Prostate gland (tissue), 2 donors: ENCODE data around the gene MARCHF6. TPM values are rescaled to one million over a fixed set of nuclear protein-coding genes. Genes with fewer than 3 reads are reported as not detected.
A peak's percentile ranks its signal among the peaks of the same experiment; 100 is the strongest.
"Not testable (repeated sequence)": the region's sequence is repeated elsewhere in the genome, so short reads cannot be mapped to it uniquely, and the experiment has no call there.

Experiments used
- DNase-seq: peaks from one replicate; pipeline ENCODE4 v3.0.0-alpha.2; 2019; ENCODE audit warnings: low spot score
- H3K27ac ChIP-seq, 2 donors: fragments of 200-600 bp; sonication (generic); 2 replicates each; pipeline ENCODE4 v1.5.1; 2017 to 2019
- H3K27me3 ChIP-seq: fragments of 200-600 bp; sonication (generic); replicated peaks from 2 replicates; pipeline ENCODE4 v1.5.1; 2019; ENCODE audit not compliant: insufficient read depth
- H3K36me3 ChIP-seq, 2 donors: fragments of 200-600 bp; sonication (generic); 1 replicate in 1 of 2; 2 replicates in 1 of 2; pipeline versions ENCODE4 v1.5.1 to v1.8.1; 2017 to 2019
- H3K4me1 ChIP-seq: fragments of 200-600 bp; sonication (generic); replicated peaks from 2 replicates; pipeline ENCODE4 v1.5.1; 2019
- H3K4me3 ChIP-seq, 2 donors: fragments of 200-600 bp; sonication (generic); 2 replicates each; pipeline ENCODE4 v1.5.1; 2017 to 2019
- H3K9me3 ChIP-seq: fragments of 200-600 bp; sonication (generic); 2 replicates; pipeline ENCODE4 v1.5.1; 2017
- POLR2A ChIP-seq: fragments of 450-650 bp; IDR thresholded peaks from one replicate; pipeline ENCODE4 v1.6.1; 2016; ENCODE audit warnings: antibody characterized with exemption, mild to moderate bottlenecking
- POLR2AphosphoS5 ChIP-seq: sonication (generic); formaldehyde crosslinking; IDR thresholded peaks from one replicate; pipeline ENCODE4 v1.6.1; 2017; ENCODE audit warnings: antibody characterized with exemption
- WGBS: methylation state at CpG from one replicate; pipeline ENCODE4 v1.1.5; 2018; 5-methylcytosine and 5-hydroxymethylcytosine counted together
- intact Hi-C: fragments of 100-400 bp; cut with DNase I; formaldehyde crosslinking; loops from one replicate; pipeline ENCODE4 v1.14.2; 2022
- total RNA-seq, 2 donors: library from RNA; depleted of rRNA; stranded (reverse); fragments of >200 nt; gene quantifications; one replicate each; pipeline ENCODE4 v1.1.0, GENCODE V29; 2016
- TF ChIP-seq, protein P1 (sequence below), 4 experiments: fragments of 200-600 bp in 2 of 4; fragments of 450-650 bp in 2 of 4; sonication (generic) in 2 of 4; IDR thresholded peaks; 1 replicate in 3 of 4; 2 replicates in 1 of 4; pipeline ENCODE4 v1.5.1; 2016 to 2019; ENCODE audit warnings: antibody characterized with exemption in 4 of 4, mild to moderate bottlenecking in 2 of 4, moderate library complexity in 2 of 4

Gene MARCHF6
- total RNA-seq, 2 donors from 2014 or later: 65.3 to 86.5 TPM

DNA sequence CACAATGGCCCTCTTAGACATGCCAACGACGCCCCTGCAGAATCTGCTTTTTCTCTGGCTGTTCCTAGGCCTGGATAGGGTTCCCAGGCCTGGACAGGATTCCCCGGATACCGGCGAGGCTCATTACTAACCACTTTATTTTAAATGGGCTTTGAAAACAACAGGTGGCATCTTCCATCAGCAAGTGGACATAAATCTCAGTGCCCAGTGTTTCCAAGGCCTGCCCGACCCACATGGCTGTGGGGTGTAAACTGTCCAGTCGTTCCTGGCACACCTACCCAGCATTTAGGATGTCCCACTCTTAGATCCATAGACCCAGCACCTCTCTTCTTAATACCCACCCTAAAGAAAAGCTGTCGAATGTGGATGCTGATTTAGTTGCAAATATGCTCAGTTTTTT lies 46.7 kb upstream of the MARCHF6 start:
- intact Hi-C loops: loop anchor here (2.0 kb wide), 1 partner anchor 22 kb away; no protein-coding TSS in a partner anchor
- WGBS: 26% methylated on average over 8 of the region's 8 CpGs
- no peaks in the 10 kb centered on the region for H3K36me3 ChIP-seq
- no peaks in the 10 kb centered on the region for H3K27me3 ChIP-seq
- H3K9me3 ChIP-seq: no peaks in the 10 kb centered on the region
- DNase-seq: no peak
- peak overlapping the region; percentile 83 to 86 for H3K27ac ChIP-seq
- H3K4me3 ChIP-seq: peak overlapping the region; percentile 43 to 49
- H3K4me1 ChIP-seq: no peaks in the 10 kb centered on the region
- TF ChIP-seq POLR2AphosphoS5 (no peak), POLR2A (no peak)
- TF ChIP-seq, protein P1, sequence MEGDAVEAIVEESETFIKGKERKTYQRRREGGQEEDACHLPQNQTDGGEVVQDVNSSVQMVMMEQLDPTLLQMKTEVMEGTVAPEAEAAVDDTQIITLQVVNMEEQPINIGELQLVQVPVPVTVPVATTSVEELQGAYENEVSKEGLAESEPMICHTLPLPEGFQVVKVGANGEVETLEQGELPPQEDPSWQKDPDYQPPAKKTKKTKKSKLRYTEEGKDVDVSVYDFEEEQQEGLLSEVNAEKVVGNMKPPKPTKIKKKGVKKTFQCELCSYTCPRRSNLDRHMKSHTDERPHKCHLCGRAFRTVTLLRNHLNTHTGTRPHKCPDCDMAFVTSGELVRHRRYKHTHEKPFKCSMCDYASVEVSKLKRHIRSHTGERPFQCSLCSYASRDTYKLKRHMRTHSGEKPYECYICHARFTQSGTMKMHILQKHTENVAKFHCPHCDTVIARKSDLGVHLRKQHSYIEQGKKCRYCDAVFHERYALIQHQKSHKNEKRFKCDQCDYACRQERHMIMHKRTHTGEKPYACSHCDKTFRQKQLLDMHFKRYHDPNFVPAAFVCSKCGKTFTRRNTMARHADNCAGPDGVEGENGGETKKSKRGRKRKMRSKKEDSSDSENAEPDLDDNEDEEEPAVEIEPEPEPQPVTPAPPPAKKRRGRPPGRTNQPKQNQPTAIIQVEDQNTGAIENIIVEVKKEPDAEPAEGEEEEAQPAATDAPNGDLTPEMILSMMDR (IDR thresholded peaks at IDR 0.05): no peak

DNA sequence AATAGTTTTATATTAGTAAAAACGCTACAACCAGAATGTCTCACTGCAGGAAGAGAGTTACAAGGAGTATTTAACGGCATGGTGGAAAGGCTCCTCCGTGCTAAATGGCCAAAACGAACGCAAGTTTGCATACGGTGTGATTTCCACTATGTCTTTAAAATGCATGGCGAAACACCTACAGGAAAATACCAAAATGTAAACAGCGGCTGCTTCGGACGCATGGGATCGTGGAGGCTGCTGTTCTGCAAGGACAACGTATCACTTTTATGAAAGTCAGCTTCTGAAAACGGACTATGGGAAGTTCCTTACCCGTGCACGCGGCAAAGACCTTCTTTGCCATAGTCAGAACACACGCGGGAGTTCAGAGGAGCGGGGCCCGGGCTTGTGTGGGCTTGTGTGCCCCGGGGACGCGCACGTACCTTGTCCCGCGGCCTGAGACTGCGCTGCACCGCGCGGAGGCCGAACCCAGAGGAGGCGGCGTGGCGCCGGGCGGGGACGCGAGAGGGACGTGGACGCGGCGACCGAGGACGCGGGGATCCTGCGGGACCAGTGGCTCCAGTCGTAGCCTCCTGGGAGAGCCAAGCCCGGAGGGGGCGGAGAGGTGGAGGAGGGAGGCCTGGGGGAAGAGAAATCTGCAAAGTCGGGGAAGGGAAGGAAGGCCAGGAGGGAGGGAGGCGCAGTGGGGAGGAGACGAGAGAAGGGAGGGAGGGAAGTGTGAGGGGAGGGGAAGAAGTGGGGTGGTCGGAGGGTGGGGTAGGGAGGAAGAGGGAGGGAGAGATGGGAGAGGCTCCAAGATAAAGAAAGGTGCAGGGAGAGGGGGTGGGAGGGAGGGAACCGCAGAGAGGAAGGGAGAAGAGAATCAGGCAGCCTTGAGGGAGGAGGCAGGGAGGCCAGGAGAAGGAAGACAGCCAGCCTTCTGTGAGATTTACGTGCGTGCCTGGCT lies 46.0 kb upstream of the MARCHF6 start, which contains the start of gene CMBL:
CMBL (minus strand) TSS at position 697 of the 943 bp plus-strand sequence. CDS start 17,140 bp downstream, outside the sequence.
- Histone ChIP-seq H3K4me1 (no peaks in the 10 kb centered on the region), H3K27me3 (no peaks in the 10 kb centered on the region), H3K9me3 (no peaks in the 10 kb centered on the region), H3K4me3 (peak within 1 kb of the TSS; percentile 43 to 49), H3K27ac (peak within 1 kb of the TSS; percentile 83 to 86), H3K36me3 (no peaks in the 10 kb centered on the region)
- 1% methylated on average over 54 of the region's 56 CpGs for WGBS
- intact Hi-C loops: loop anchor here (2.0 kb wide), 1 partner anchor 23 kb away; no protein-coding TSS in a partner anchor
- peak; percentile 64 for DNase-seq
- TF ChIP-seq POLR2A: peak; percentile 53
- no peak for TF ChIP-seq POLR2AphosphoS5

DNA sequence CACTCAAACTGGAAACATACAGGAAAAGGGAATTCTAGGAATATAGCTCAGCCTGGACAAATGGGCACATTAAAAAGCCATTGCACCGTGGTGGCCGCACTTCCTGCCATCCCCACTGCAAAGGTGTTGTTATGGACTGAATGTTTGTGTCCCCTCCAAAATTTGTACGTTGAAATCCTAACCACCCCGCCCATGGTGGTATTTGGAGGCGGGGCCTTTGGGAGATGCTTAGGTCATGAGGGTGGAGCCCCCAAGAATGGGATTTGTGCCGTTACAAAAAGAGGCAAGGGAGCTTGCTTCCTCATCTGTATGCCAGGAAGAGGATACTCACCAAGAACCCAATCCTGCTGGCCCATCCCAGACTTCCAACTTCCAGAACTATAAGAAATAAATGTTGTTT lies 44.7 kb upstream of the MARCHF6 start:
- no peaks in the 10 kb centered on the region for H3K4me1 ChIP-seq
- TF ChIP-seq POLR2AphosphoS5: no peak
- TF ChIP-seq, protein P1 (IDR thresholded peaks at IDR 0.05): no peak
- no peak for TF ChIP-seq POLR2A
- 85% methylated on average over 6 of the region's 6 CpGs for WGBS
- H3K4me3 ChIP-seq: no peak overlapping the region
- H3K36me3 ChIP-seq: no peaks in the 10 kb centered on the region
- no peaks in the 10 kb centered on the region for H3K27me3 ChIP-seq
- no peak overlapping the region for H3K27ac ChIP-seq
- intact Hi-C loops: no loop called here
- no peaks in the 10 kb centered on the region for H3K9me3 ChIP-seq
- no peak for DNase-seq

DNA sequence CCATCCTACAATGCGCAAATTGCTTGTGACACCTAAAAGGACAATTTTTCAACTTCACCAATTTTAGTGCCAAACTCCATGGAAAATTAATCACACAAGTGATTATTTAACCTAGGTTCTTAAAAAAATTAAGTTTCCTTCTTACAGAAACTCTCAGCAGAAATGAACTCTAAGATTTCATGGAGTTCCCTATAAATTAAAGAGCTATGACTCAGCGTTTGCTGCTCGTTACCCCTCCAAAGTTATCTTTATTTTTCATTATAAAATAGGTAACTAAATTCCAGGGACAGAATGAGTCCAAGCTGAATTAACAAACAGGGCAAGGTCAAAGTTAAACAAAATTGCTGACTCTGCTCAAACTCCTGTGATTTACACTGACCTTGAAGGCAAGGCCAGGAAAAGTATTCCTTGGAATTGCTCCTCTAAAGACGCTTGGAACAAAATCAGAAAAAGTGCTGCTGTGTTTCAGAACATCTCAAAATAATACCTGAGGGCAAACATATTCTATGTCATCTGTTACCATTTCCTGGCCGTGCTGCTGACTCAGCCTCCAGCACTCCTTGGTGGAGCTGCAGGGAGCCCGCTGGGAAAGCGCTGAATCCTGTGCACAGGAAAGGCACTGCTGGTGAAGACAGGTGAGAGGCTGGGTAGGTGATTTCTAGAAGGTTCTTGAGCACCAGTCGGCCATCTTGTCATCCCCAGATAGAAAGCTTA lies 43.3 kb upstream of the MARCHF6 start:
- H3K4me1 ChIP-seq: no peaks in the 10 kb centered on the region
- peak overlapping the region; percentile 42 to 43 for H3K27ac ChIP-seq
- DNase-seq: peak; percentile 39
- 35% methylated on average over 8 of the region's 8 CpGs for WGBS
- H3K4me3 ChIP-seq: no peak overlapping the region
- intact Hi-C loops: no loop called here
- no peaks in the 10 kb centered on the region for H3K27me3 ChIP-seq
- H3K36me3 ChIP-seq: no peaks in the 10 kb centered on the region
- TF ChIP-seq POLR2A: no peak
- peak; percentile 42 for TF ChIP-seq POLR2AphosphoS5
- TF ChIP-seq, protein P1 (IDR thresholded peaks at IDR 0.05): no peak
- H3K9me3 ChIP-seq: no peaks in the 10 kb centered on the region

DNA sequence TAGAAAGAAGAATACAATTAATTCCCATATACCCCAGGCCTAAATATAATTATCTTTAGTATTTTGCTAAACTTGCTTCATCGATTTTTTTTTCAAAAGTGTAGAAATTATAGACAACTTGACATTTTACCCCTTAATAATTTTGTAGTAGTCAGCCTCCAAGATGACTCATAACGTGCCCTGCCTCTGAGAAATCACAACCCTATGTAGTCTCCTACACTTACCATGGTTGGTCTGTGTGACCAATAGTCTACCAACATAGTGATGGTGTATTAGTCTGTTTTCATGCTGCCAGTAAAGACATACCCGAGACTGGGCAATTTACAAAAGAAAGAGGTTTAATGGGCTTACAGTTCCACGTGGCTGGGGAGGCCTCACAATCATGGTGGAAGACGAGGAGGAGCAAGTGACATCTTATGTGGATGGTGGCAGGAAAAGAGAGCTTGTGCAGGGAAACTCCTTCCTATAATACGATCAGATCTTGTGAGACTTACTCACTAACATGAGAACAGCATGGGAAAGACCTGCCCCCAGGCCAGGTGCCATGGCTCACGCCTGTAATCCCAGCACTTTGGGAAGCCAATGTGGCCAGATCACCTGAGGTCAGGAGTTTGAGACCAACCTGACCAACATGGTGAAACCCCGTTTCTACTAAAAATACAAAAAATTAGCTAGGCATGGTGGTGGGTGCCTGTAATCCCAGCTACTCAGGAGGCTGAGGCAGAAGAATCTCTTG lies 42.5 kb upstream of the MARCHF6 start:
- H3K9me3 ChIP-seq, intact Hi-C loops, H3K27me3 ChIP-seq, H3K4me3 ChIP-seq, H3K4me1 ChIP-seq, H3K36me3 ChIP-seq, DNase-seq: not testable (repeated sequence)
- 70% methylated on average over 8 of the region's 8 CpGs for WGBS
- H3K27ac ChIP-seq: peak overlapping the region; percentile 42 to 43
